ENCODE measurements around the gene C19orf38. TPM values are rescaled to one million over a fixed set of nuclear protein-coding genes. Genes with fewer than 3 reads are reported as not detected.

The C19orf38 gene
- total and polyA plus RNA-seq, 2 experiments from 2014 or later, result 0.33 to 0.64 TPM

- Histone ChIP-seq H3K27ac (peak overlapping the region; percentile 17), H3K36me3 (peaks cover 7% of the 10 kb centered on the region), H3K4me1 (ENCODE audit: low read depth) (no peaks in the 10 kb centered on the region)
Measured at GRCh38 chr19:10812902-10813404, 35.3 kb upstream of the C19orf38 start.

GRCh38 chr19:10815007-10815536, 33.1 kb upstream of the C19orf38 start:
- peaks cover 10% of the 10 kb centered on the region for H3K36me3 ChIP-seq
- no peak overlapping the region for H3K27ac ChIP-seq
- H3K4me3 ChIP-seq, result no peak overlapping the region
- TF ChIP-seq CTCF (IDR thresholded peaks at IDR 0.05; ENCODE audit: low read depth, low read length), result no peak
- H3K4me1 ChIP-seq (ENCODE audit: low read depth), result no peaks in the 10 kb centered on the region
- H3K9me3 ChIP-seq (ENCODE audit: low read depth), result no peaks in the 10 kb centered on the region
- no peak for DNase-seq (ENCODE audit: low read depth in 1 of 2, low spot score in 1 of 2)
- H3K27me3 ChIP-seq, result no peaks in the 10 kb centered on the region

More at GRCh38 chr19:10812902-10813404, 35.3 kb upstream of the C19orf38 start:
- Histone ChIP-seq H3K27me3 (no peaks in the 10 kb centered on the region), H3K4me3 (no peak overlapping the region), H3K9me3 (ENCODE audit: low read depth) (no peaks in the 10 kb centered on the region)
- DNase-seq (ENCODE audit: low read depth in 1 of 2, low spot score in 1 of 2), result peak in 1 of 2 donors; percentile 95
- TF ChIP-seq CTCF (IDR thresholded peaks at IDR 0.05; ENCODE audit: low read depth, low read length), result no peak

- Histone ChIP-seq H3K4me3 (no peak overlapping the region), H3K4me1 (ENCODE audit: low read depth) (no peaks in the 10 kb centered on the region), H3K36me3 (peaks cover 15% of the 10 kb centered on the region), H3K27ac (no peak overlapping the region), H3K27me3 (no peaks in the 10 kb centered on the region), H3K9me3 (ENCODE audit: low read depth) (no peaks in the 10 kb centered on the region)
- no peak for DNase-seq (ENCODE audit: low read depth in 1 of 2, low spot score in 1 of 2)
- TF ChIP-seq CTCF (IDR thresholded peaks at IDR 0.05; ENCODE audit: low read depth, low read length), result no peak
Measured at GRCh38 chr19:10815969-10816644, 32.1 kb upstream of the C19orf38 start.

- H3K9me3 ChIP-seq (ENCODE audit: low read depth), result no peaks in the 10 kb centered on the region
- no peak for TF ChIP-seq CTCF (IDR thresholded peaks at IDR 0.05; ENCODE audit: low read depth, low read length)
- no peak overlapping the region for H3K4me3 ChIP-seq
- no peak overlapping the region for H3K27ac ChIP-seq
- H3K36me3 ChIP-seq, result peaks cover 21% of the 10 kb centered on the region
- no peak for DNase-seq (ENCODE audit: low read depth in 1 of 2, low spot score in 1 of 2)
- H3K27me3 ChIP-seq, result no peaks in the 10 kb centered on the region
- no peaks in the 10 kb centered on the region for H3K4me1 ChIP-seq (ENCODE audit: low read depth)
Measured at GRCh38 chr19:10816691-10817090, 31.5 kb upstream of the C19orf38 start.

GRCh38 chr19:10817291-10818038, 30.8 kb upstream of the C19orf38 start:
- DNase-seq (ENCODE audit: low read depth in 1 of 2, low spot score in 1 of 2), result peak in 1 of 2 donors; percentile 96
- Histone ChIP-seq H3K4me3 (no peak overlapping the region), H3K36me3 (peaks cover 23% of the 10 kb centered on the region)

More at GRCh38 chr19:10817291-10818038, 30.8 kb upstream of the C19orf38 start:
- Histone ChIP-seq H3K27me3 (no peaks in the 10 kb centered on the region), H3K9me3 (ENCODE audit: low read depth) (no peaks in the 10 kb centered on the region), H3K4me1 (ENCODE audit: low read depth) (no peaks in the 10 kb centered on the region), H3K27ac (no peak overlapping the region)
- TF ChIP-seq CTCF (IDR thresholded peaks at IDR 0.05; ENCODE audit: low read depth, low read length), result no peak

Data from cardiac muscle cell (in vitro differentiated cells and primary cell).